ENCODE results near the gene RCCD1. TPM values are rescaled to one million over a fixed set of nuclear protein-coding genes. Genes with fewer than 3 reads are reported as not detected.

Gene RCCD1, protein sequence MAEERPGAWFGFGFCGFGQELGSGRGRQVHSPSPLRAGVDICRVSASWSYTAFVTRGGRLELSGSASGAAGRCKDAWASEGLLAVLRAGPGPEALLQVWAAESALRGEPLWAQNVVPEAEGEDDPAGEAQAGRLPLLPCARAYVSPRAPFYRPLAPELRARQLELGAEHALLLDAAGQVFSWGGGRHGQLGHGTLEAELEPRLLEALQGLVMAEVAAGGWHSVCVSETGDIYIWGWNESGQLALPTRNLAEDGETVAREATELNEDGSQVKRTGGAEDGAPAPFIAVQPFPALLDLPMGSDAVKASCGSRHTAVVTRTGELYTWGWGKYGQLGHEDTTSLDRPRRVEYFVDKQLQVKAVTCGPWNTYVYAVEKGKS
- total RNA-seq (2014; rRNA removed; shearing (Covaris generic)) = 13.0 and 19.0 TPM in 2 replicates
- 9.8 and 10.2 TPM in 2 replicates for polyA plus RNA-seq (2016; fragmentation: Nextera tagmentation; extraction: Ambion mirVana)

DNA sequence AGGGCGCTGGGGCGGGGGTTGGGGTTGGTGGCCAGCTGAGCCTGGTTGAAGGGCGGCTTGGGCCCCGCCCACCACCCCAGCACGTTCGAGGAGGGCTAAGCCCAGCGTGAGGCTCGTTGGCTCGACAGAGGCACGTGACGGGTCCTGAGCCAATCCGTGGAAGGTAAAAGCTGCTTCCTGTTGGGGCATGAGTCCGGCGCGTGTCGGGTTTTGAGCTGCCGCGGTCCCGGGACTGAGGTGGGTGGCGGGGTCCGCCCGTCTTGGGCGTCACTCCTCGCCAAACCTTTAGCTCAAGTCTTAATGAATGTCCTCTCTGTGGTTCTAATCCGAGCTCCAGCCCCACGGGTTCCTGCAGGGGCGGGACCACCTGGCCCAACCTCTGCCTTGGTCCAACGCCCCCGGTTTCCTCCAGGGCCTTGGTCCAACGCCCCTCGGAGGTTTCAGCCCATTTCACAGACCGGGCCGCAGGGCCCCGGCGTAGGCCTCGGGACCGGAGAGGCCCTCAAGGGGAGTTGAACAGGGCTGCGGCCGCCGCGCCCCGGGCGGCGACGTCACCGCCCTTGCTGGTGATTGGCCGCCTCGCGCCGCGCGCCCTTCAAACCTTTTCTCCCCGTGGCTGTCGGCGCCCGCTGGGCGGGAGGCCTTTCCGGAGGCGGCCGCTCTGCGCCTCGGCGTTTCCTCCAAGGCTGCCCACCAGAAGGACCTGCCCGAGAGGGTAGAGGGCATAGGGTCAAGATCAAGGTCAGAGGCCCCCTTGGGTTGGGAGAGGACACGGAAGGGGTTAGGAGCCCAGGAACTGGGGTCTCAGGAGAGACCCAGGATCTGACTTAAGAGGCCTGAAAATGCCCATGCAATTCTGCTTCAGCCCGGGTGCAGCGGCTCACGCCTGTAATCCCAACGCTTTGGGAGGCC is at the start of gene RCCD1:
Gene RCCD1, plus strand, starts transcription at position 173 of the 912 bp plus-strand sequence. CDS start 1,851 bp downstream, outside the sequence.
- peak; percentile 98 for DNase-seq
- Histone ChIP-seq H3K4me3 (peak within 1 kb of the TSS; percentile 96), H3K27ac (peak within 1 kb of the TSS; percentile 93), H3K9ac (peak within 1 kb of the TSS; percentile 97), H3F3A (ENCODE audit: insufficient read depth) (peaks cover 11% of the 10 kb centered on the region; the same call in 1 of the 2 replicates), H3K9me3 (ENCODE audit: low read depth) (no peaks in the 10 kb centered on the region), H4K20me1 (ENCODE audit: insufficient read depth) (no peaks in the 10 kb centered on the region), H3K4me1 (ENCODE audit: insufficient read depth) (peaks cover 12% of the 10 kb centered on the region; the same call in 1 of the 2 replicates), H3K79me2 (ENCODE audit: insufficient read depth) (no peaks in the 10 kb centered on the region), H3K36me3 (ENCODE audit: low read depth) (no peaks in the 10 kb centered on the region), H2AFZ (peak within 1 kb of the TSS; percentile 92), H3K9me2 (ENCODE audit: insufficient read depth) (no peaks in the 10 kb centered on the region), H3K4me2 (ENCODE audit: unreplicated experiment) (peak within 1 kb of the TSS; percentile 98), H3K27me3 (replicated peaks; ENCODE audit: insufficient read depth) (no peaks in the 10 kb centered on the region)
- TF ChIP-seq EZH2 (IDR thresholded peaks at IDR 0.05; ENCODE audit: insufficient read depth, poor library complexity, severe bottlenecking) (no peak), EZH2phosphoT487 (IDR thresholded peaks at IDR 0.05; ENCODE audit: insufficient read depth, low read depth) (no peak)
- in situ Hi-C loops (cut with MboI) = no loop called here
- 3 to 4% methylated on average over 52 to 65 of the region's 69 CpGs for WGBS, 2 experiments (ENCODE audit: low coverage in 1 of 2, low lambda C conversion rate in 2 of 2, missing lambda C conversion rate in 2 of 2)

DNA sequence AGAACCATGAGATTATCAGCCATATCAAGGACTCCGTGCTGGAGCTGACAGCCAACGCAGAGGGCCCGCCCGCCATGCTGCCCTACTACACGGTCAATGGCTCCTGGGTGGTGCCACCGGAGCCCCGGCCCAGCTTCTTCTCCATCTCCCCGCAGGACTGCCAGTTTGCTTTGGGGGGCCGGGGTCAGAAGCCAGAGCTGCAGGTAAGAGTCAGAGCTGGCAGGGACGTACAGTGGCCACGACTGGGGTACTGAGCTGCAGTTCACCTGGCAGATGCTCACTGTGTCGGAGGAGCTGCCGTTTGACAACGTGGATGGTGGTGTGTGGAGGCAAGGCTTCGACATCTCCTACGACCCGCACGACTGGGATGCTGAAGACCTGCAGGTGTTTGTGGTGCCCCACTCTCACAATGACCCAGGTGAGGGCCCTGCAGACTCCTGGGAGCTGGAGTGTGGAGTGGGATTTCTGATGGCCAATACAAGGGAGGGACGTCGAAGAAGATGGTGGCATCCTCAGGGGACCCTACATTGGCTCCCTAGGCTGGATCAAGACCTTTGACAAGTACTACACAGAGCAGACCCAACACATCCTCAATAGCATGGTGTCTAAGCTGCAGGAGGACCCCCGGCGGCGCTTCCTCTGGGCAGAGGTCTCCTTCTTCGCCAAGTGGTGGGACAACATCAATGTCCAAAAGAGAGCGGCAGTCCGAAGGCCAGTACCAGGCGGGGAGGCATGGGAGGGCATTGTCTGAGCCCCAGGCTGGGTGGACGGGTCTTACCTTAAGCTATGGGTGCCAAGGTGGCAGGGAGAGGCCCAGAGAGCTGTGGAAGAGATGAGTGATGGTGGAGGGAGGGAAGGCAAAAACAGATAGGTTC is 49.1 kb upstream of the RCCD1 start:
- no peaks in the 10 kb centered on the region for H4K20me1 ChIP-seq (ENCODE audit: insufficient read depth)
- H3K27me3 ChIP-seq (replicated peaks; ENCODE audit: insufficient read depth) = no peaks in the 10 kb centered on the region
- in situ Hi-C loops (cut with MboI) = no loop called here
- H3K36me3 ChIP-seq (ENCODE audit: low read depth) = no peaks in the 10 kb centered on the region
- no peak overlapping the region for H3K27ac ChIP-seq
- H3K4me2 ChIP-seq (ENCODE audit: unreplicated experiment) = no peak overlapping the region
- H3K9ac ChIP-seq = no peak overlapping the region
- H3K4me1 ChIP-seq (ENCODE audit: insufficient read depth) = peaks cover 6% of the 10 kb centered on the region; the same call in 1 of the 2 replicates
- H3K79me2 ChIP-seq (ENCODE audit: insufficient read depth) = no peaks in the 10 kb centered on the region
- DNase-seq = no peak
- H2AFZ ChIP-seq = no peak overlapping the region
- peaks cover 10% of the 10 kb centered on the region; the same call in 1 of the 2 replicates for H3F3A ChIP-seq (ENCODE audit: insufficient read depth)
- no peak overlapping the region for H3K4me3 ChIP-seq
- WGBS, 2 experiments (ENCODE audit: low coverage in 1 of 2, low lambda C conversion rate in 2 of 2, missing lambda C conversion rate in 2 of 2) = 91% methylated on average over 28 of the region's 28 CpGs
- TF ChIP-seq EZH2 (IDR thresholded peaks at IDR 0.05; ENCODE audit: insufficient read depth, poor library complexity, severe bottlenecking) (no peak), EZH2phosphoT487 (IDR thresholded peaks at IDR 0.05; ENCODE audit: insufficient read depth, low read depth) (no peak)
- no peaks in the 10 kb centered on the region for H3K9me2 ChIP-seq (ENCODE audit: insufficient read depth)
- no peaks in the 10 kb centered on the region for H3K9me3 ChIP-seq (ENCODE audit: low read depth)

DNA sequence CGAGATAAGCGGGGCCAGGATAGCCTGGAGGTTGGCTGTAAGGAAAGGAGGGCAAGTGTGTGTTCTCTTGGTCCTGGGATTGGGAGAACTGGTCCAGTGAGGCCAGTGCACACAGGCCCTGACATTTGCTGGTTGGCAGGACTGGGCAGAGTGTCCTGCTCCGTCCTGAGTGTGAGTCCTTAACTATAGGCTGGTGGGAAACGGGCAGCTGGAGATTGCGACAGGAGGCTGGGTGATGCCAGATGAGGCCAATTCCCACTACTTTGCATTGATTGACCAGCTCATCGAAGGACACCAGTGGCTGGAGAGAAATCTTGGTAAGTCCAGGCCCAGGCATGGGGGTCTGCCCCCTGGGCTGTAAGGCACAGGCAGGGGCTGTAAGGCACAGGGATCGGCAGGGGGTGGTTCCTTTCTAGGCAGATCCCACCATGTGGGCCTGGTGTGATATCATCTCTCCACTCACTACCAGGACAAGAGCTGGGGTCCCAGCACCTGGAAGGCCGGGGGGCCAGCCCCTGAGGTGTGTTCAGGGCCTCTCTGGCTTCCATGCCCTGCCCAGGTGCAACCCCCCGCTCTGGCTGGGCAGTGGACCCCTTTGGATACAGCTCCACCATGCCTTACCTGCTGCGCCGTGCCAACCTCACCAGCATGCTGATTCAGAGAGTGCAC is 48.4 kb upstream of the RCCD1 start:
- Histone ChIP-seq H3K4me2 (ENCODE audit: unreplicated experiment) (no peak overlapping the region), H3K4me1 (ENCODE audit: insufficient read depth) (peaks cover 6% of the 10 kb centered on the region; the same call in 1 of the 2 replicates), H2AFZ (no peak overlapping the region), H3K27ac (no peak overlapping the region), H3K4me3 (no peak overlapping the region), H3K9ac (no peak overlapping the region), H3K27me3 (replicated peaks; ENCODE audit: insufficient read depth) (no peaks in the 10 kb centered on the region), H4K20me1 (ENCODE audit: insufficient read depth) (no peaks in the 10 kb centered on the region), H3K9me2 (ENCODE audit: insufficient read depth) (no peaks in the 10 kb centered on the region), H3K9me3 (ENCODE audit: low read depth) (no peaks in the 10 kb centered on the region), H3F3A (ENCODE audit: insufficient read depth) (peaks cover 8% of the 10 kb centered on the region; the same call in 1 of the 2 replicates), H3K79me2 (ENCODE audit: insufficient read depth) (no peaks in the 10 kb centered on the region), H3K36me3 (ENCODE audit: low read depth) (no peaks in the 10 kb centered on the region; the same call in 1 of the 2 replicates)
- DNase-seq = no peak
- in situ Hi-C loops (cut with MboI) = no loop called here
- TF ChIP-seq EZH2phosphoT487 (IDR thresholded peaks at IDR 0.05; ENCODE audit: insufficient read depth, low read depth) = no peak
- no peak for TF ChIP-seq EZH2 (IDR thresholded peaks at IDR 0.05; ENCODE audit: insufficient read depth, poor library complexity, severe bottlenecking)
- 94 to 97% methylated on average over 11 of the region's 11 CpGs for WGBS, 2 experiments (ENCODE audit: low coverage in 1 of 2, low lambda C conversion rate in 2 of 2, missing lambda C conversion rate in 2 of 2)
